Measurements from ENCODE around the gene PTPN23.

GRCh38 chr3:47410801-47411646 lies 30.2 kb downstream of the PTPN23 start:
- no peak for TF ChIP-seq POLR2A (IDR thresholded peaks at IDR 0.05)
- no peak for TF ChIP-seq CTCF (IDR thresholded peaks at IDR 0.05)
- TF ChIP-seq POLR2AphosphoS5 (IDR thresholded peaks at IDR 0.05): no peak

Measured in breast epithelium (tissue), 3 donors.